COLO668 (cell line): ENCODE results near the gene PYGO1.

ENCODE experiments used
- DNase-seq: peaks from one replicate; lab custom pipeline; 2025; ENCODE audit not compliant: unreplicated experiment; lab: John Stamatoyannopoulos, UW

The PYGO1 gene

GRCh38 chr15:55574096-55574495, 14.0 kb downstream of the PYGO1 start:
- no peak for DNase-seq

- no peak for DNase-seq
Measured at GRCh38 chr15:55573224-55573623, 14.9 kb downstream of the PYGO1 start.

- no peak for DNase-seq
Measured at GRCh38 chr15:55564347-55565145, 23.6 kb downstream of the PYGO1 start.

- no peak for DNase-seq
Measured at GRCh38 chr15:55562601-55563000, 25.5 kb downstream of the PYGO1 start.

GRCh38 chr15:55555089-55555488, 33.1 kb downstream of the PYGO1 start:
- DNase-seq: no peak

GRCh38 chr15:55552926-55553325, 35.2 kb downstream of the PYGO1 start:
- no peak for DNase-seq

GRCh38 chr15:55552451-55552850, 35.7 kb downstream of the PYGO1 start:
- no peak for DNase-seq

- no peak for DNase-seq
Measured at GRCh38 chr15:55549305-55549704, 38.8 kb downstream of the PYGO1 start.

- DNase-seq: no peak
Measured at GRCh38 chr15:55546718-55547117, 41.4 kb downstream of the PYGO1 start.

- no peak for DNase-seq
Measured at GRCh38 chr15:55535436-55535835, 52.7 kb downstream of the PYGO1 start.

- DNase-seq: no peak
Measured at GRCh38 chr15:55532944-55533343, 55.2 kb downstream of the PYGO1 start.

- DNase-seq: no peak
Measured at GRCh38 chr15:55530861-55531313, 57.3 kb downstream of the PYGO1 start.

- DNase-seq: no peak
Measured at GRCh38 chr15:55528812-55529211, 59.3 kb downstream of the PYGO1 start.

GRCh38 chr15:55527150-55527549, 61.0 kb downstream of the PYGO1 start:
- no peak for DNase-seq

- no peak for DNase-seq
Measured at GRCh38 chr15:55526559-55527036, 61.5 kb downstream of the PYGO1 start.

GRCh38 chr15:55522742-55523450, 65.2 kb downstream of the PYGO1 start:
- DNase-seq: no peak

- no peak for DNase-seq
Measured at GRCh38 chr15:55518641-55519040, 69.5 kb downstream of the PYGO1 start.

- DNase-seq: no peak
Measured at GRCh38 chr15:55518009-55518408, 70.1 kb downstream of the PYGO1 start.

- no peak for DNase-seq
Measured at GRCh38 chr15:55515991-55516776, 72.0 kb downstream of the PYGO1 start.

GRCh38 chr15:55515491-55515890, 72.7 kb downstream of the PYGO1 start:
- DNase-seq: no peak

- DNase-seq: no peak
Measured at GRCh38 chr15:55514414-55514850, 73.7 kb downstream of the PYGO1 start.
